ENCODE measurements around the gene GPX2. TPM values are rescaled to one million over a fixed set of nuclear protein-coding genes. Genes with fewer than 3 reads are reported as not detected.

Gene GPX2
- total and polyA plus RNA-seq, 10 of the 15 experiments (the other 5 are each of a cell fraction or from before 2014, with no cell fraction given) = not detected

DNA sequence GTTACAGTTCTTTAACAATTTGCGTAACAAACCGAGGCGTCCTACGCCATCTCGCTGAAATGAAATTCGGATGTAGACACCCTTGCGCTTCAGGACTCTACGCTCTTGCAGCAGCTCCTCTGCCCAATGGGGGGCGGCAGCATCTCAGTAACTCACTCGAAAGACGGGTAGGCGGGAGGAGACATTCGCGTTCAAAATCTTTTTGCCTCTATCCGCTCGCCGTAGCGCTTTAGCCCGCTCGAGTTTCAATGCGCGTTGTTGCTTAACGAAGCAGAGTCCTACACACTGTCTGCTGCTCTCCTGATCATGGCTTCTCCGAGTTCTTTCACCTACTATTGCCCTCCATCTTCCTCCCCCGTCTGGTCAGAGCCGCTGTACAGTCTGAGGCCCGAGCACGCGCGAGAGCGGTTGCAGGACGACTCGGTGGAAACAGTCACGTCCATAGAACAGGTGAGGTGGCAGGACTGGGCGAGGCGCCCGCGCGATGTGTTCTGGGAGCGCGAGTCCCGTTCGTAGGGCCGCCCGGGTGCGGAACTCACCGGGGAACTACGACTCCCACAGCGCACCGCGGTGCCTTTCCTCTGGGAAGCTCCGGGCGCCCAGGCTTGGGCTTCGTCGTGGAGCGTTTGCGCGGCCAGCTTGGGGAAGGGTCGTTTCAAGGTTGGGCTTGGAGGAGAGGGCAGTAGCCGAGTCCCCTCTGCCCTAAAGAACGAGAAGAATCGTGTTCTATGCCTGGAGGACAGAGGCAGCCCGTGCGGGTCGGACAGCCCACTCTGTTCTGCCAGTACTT lies 44.3 kb upstream of the GPX2 start, which contains the start of gene FNTB (continued):
- TF ChIP-seq HDGF (IDR thresholded peaks at IDR 0.05) = peak; percentile 84
- TF ChIP-seq, protein P1, sequence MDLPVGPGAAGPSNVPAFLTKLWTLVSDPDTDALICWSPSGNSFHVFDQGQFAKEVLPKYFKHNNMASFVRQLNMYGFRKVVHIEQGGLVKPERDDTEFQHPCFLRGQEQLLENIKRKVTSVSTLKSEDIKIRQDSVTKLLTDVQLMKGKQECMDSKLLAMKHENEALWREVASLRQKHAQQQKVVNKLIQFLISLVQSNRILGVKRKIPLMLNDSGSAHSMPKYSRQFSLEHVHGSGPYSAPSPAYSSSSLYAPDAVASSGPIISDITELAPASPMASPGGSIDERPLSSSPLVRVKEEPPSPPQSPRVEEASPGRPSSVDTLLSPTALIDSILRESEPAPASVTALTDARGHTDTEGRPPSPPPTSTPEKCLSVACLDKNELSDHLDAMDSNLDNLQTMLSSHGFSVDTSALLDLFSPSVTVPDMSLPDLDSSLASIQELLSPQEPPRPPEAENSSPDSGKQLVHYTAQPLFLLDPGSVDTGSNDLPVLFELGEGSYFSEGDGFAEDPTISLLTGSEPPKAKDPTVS (IDR thresholded peaks at IDR 0.05; ENCODE audit: low read depth, low read length) = no peak
- TF ChIP-seq, protein P2, sequence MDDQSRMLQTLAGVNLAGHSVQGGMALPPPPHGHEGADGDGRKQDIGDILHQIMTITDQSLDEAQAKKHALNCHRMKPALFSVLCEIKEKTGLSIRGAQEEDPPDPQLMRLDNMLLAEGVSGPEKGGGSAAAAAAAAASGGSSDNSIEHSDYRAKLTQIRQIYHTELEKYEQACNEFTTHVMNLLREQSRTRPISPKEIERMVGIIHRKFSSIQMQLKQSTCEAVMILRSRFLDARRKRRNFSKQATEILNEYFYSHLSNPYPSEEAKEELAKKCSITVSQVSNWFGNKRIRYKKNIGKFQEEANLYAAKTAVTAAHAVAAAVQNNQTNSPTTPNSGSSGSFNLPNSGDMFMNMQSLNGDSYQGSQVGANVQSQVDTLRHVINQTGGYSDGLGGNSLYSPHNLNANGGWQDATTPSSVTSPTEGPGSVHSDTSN (IDR thresholded peaks at IDR 0.05; ENCODE audit: insufficient replicate concordance, low read depth, low read length) = no peak
- no peak for TF ChIP-seq STAT3 (IDR thresholded peaks at IDR 0.05; ENCODE audit: low read depth, low read length)
- TF ChIP-seq NR2C1 (IDR thresholded peaks at IDR 0.05) = no peak; the same call in 1 of the 2 replicates
- peak; percentile 29 for TF ChIP-seq MEF2B (IDR thresholded peaks at IDR 0.05; ENCODE audit: partially characterized antibody, poor library complexity, severe bottlenecking)
- TF ChIP-seq ZNF217 (IDR thresholded peaks at IDR 0.05) = no peak
- no peak for TF ChIP-seq FOS (IDR thresholded peaks at IDR 0.05; ENCODE audit: borderline replicate concordance, extremely low read depth, insufficient read length)

All from GM12878 (cell line).